GM13976 (cell line): ENCODE data around the gene BRF1.

ENCODE experiments used
- DNase-seq: peaks from one replicate; pipeline ENCODE4 v3.0.0; 2012; ENCODE audit warnings: low spot score
- CTCF ChIP-seq: IDR thresholded peaks from 2 replicates; pipeline ENCODE4 v1.5.1; 2012; ENCODE audit warnings: borderline replicate concordance, mild to moderate bottlenecking; ENCODE audit not compliant: insufficient read depth; ENCODE audit errors: extremely low read depth, missing control alignments, control extremely low read depth
- in situ Hi-C: fragments of 300-500 bp; cut with MboI; formaldehyde crosslinking; loops from one replicate; pipeline ENCODE4 v1.12.0; 2022; ENCODE audit warnings: low sequenced_read_pairs, mixed read lengths, inconsistent platforms; ENCODE audit not compliant: unreplicated experiment

The BRF1 gene

GRCh38 chr14:105272623-105273022 is 28.2 kb downstream of the BRF1 start:
- DNase-seq = no peak
- in situ Hi-C loops = no loop called here
- no peak for TF ChIP-seq CTCF

- TF ChIP-seq CTCF = no peak
- no peak for DNase-seq
- in situ Hi-C loops = no loop called here
Observed at GRCh38 chr14:105271224-105271890, 29.4 kb downstream of the BRF1 start.

- TF ChIP-seq CTCF = no peak
- in situ Hi-C loops = no loop called here
- DNase-seq = no peak
Observed at GRCh38 chr14:105269405-105269804, 31.4 kb downstream of the BRF1 start.

GRCh38 chr14:105268736-105269354 is 32.0 kb downstream of the BRF1 start:
- in situ Hi-C loops = no loop called here
- no peak for TF ChIP-seq CTCF
- DNase-seq = no peak

GRCh38 chr14:105267820-105268548 is 32.8 kb downstream of the BRF1 start:
- in situ Hi-C loops = no loop called here
- no peak for DNase-seq
- no peak for TF ChIP-seq CTCF

GRCh38 chr14:105261781-105262180 is 39.0 kb downstream of the BRF1 start:
- in situ Hi-C loops = no loop called here
- no peak for TF ChIP-seq CTCF
- no peak for DNase-seq
